ENCODE measurements around the gene TFAP2C.

The TFAP2C gene

DNA sequence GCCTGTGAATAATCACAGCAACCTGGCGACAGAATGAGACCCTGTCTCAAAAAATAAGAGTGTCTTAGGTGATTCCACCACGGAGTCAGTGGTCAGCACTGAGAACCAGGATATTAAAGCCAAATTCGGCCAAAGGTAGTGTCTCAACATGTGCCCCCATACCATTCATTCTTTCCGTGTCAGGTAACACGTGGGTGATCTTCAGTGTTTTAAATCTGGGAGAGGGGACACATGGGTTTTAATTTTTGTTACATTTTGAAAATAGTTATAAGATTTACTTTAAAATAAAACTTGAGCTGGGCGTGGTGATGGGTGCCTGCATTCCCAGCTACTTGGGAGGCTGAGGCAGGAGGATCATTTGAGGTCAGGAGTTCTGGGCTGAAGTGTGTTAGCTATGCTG is 59.0 kb downstream of the TFAP2C start:
- H3K27ac ChIP-seq (replicated peaks): no peak overlapping the region
- DNase-seq (ENCODE audit: low read depth in 1 of 2, low spot score in 1 of 2): no peak
- TF ChIP-seq SPI1 (IDR thresholded peaks at IDR 0.05; ENCODE audit: borderline replicate concordance, low read depth) (no peak), POLR2AphosphoS5 (IDR thresholded peaks at IDR 0.05; ENCODE audit: low read depth) (no peak), GABPA (IDR thresholded peaks at IDR 0.05; ENCODE audit: low read depth) (no peak)
- TF ChIP-seq, protein P1, sequence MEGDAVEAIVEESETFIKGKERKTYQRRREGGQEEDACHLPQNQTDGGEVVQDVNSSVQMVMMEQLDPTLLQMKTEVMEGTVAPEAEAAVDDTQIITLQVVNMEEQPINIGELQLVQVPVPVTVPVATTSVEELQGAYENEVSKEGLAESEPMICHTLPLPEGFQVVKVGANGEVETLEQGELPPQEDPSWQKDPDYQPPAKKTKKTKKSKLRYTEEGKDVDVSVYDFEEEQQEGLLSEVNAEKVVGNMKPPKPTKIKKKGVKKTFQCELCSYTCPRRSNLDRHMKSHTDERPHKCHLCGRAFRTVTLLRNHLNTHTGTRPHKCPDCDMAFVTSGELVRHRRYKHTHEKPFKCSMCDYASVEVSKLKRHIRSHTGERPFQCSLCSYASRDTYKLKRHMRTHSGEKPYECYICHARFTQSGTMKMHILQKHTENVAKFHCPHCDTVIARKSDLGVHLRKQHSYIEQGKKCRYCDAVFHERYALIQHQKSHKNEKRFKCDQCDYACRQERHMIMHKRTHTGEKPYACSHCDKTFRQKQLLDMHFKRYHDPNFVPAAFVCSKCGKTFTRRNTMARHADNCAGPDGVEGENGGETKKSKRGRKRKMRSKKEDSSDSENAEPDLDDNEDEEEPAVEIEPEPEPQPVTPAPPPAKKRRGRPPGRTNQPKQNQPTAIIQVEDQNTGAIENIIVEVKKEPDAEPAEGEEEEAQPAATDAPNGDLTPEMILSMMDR (IDR thresholded peaks at IDR 0.05; ENCODE audit: insufficient read depth, low read length): no peak
- TF ChIP-seq, protein P2, sequence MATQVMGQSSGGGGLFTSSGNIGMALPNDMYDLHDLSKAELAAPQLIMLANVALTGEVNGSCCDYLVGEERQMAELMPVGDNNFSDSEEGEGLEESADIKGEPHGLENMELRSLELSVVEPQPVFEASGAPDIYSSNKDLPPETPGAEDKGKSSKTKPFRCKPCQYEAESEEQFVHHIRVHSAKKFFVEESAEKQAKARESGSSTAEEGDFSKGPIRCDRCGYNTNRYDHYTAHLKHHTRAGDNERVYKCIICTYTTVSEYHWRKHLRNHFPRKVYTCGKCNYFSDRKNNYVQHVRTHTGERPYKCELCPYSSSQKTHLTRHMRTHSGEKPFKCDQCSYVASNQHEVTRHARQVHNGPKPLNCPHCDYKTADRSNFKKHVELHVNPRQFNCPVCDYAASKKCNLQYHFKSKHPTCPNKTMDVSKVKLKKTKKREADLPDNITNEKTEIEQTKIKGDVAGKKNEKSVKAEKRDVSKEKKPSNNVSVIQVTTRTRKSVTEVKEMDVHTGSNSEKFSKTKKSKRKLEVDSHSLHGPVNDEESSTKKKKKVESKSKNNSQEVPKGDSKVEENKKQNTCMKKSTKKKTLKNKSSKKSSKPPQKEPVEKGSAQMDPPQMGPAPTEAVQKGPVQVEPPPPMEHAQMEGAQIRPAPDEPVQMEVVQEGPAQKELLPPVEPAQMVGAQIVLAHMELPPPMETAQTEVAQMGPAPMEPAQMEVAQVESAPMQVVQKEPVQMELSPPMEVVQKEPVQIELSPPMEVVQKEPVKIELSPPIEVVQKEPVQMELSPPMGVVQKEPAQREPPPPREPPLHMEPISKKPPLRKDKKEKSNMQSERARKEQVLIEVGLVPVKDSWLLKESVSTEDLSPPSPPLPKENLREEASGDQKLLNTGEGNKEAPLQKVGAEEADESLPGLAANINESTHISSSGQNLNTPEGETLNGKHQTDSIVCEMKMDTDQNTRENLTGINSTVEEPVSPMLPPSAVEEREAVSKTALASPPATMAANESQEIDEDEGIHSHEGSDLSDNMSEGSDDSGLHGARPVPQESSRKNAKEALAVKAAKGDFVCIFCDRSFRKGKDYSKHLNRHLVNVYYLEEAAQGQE (IDR thresholded peaks at IDR 0.05; ENCODE audit: insufficient replicate concordance, low read depth): no peak
- H3K4me3 ChIP-seq (replicated peaks; ENCODE audit: insufficient read depth, low read length): no peak overlapping the region
- no peaks in the 10 kb centered on the region for H3K27me3 ChIP-seq (ENCODE audit: insufficient read depth, poor library complexity, severe bottlenecking)
